ENCODE results near the gene NPC2.

The NPC2 gene

DNA sequence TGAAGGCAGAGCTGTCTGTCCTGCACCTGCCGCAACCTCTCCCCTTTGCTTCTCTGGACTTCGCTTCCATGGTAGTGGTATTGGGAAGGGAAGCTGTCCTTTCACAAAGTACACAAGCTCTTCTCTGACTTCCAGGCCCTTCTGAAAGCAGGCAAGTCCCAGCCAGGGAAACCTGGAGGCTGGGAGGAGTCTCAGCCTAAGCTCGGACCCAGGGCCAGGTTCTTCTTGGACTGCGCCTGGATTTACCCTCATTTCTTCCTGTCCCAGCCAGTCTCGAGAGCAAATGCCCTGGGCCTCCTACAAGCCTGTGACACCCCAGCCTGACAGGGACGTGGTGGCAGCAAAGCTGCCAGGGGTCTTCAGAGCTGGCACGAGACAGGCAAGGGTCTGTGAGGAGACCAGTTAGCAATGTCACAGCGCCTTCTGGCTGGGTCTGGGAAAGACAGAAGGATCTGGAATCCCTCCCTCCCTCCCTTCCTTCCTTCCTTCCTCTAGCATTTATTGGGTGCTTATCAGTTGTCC is 22.8 kb upstream of the NPC2 start:
- no peaks in the 10 kb centered on the region for H3K27me3 ChIP-seq (ENCODE audit: insufficient read depth, low read length, poor library complexity, severe bottlenecking)
- H4K20me1 ChIP-seq (ENCODE audit: insufficient read depth, low read length, poor library complexity, severe bottlenecking) = no peaks in the 10 kb centered on the region
- TF ChIP-seq EZH2phosphoT487 (IDR thresholded peaks at IDR 0.05; ENCODE audit: borderline replicate concordance) = no peak
- no peak for TF ChIP-seq CTCF (conservative IDR thresholded peaks at IDR 0.05; ENCODE audit: low read length)
- no peaks in the 10 kb centered on the region for H3K36me3 ChIP-seq (ENCODE audit: insufficient read depth, low read length)
- no peak overlapping the region for H3K9ac ChIP-seq (ENCODE audit: low read depth, low read length, poor library complexity, severe bottlenecking)
- no peaks in the 10 kb centered on the region for H3F3A ChIP-seq (ENCODE audit: low read depth)
- H3K4me3 ChIP-seq (ENCODE audit: low read length, poor library complexity, severe bottlenecking) = no peak overlapping the region
- no peaks in the 10 kb centered on the region for H3K79me2 ChIP-seq (ENCODE audit: insufficient read depth, low read length)
- no peak overlapping the region for H3K4me2 ChIP-seq (ENCODE audit: low read depth, low read length, poor library complexity, severe bottlenecking)
- H2AFZ ChIP-seq (ENCODE audit: low read length) = no peak overlapping the region; the same call in 1 of the 2 replicates
- no peaks in the 10 kb centered on the region for H3K9me3 ChIP-seq (ENCODE audit: insufficient read depth, low read depth, low read length)
- peaks cover 16% of the 10 kb centered on the region for H3K4me1 ChIP-seq (ENCODE audit: insufficient read depth, low read length, poor library complexity, severe bottlenecking)
- no peaks in the 10 kb centered on the region for H3K9me2 ChIP-seq (replicated peaks; ENCODE audit: low read depth, low read length)

- Histone ChIP-seq H3K4me1 (ENCODE audit: insufficient read depth, low read length, poor library complexity, severe bottlenecking) (peaks cover 16% of the 10 kb centered on the region), H3K9me2 (replicated peaks; ENCODE audit: low read depth, low read length) (no peaks in the 10 kb centered on the region), H4K20me1 (ENCODE audit: insufficient read depth, low read length, poor library complexity, severe bottlenecking) (no peaks in the 10 kb centered on the region), H3K4me3 (ENCODE audit: low read length, poor library complexity, severe bottlenecking) (peak overlapping the region; percentile 67), H2AFZ (ENCODE audit: low read length) (peak overlapping the region; percentile 67), H3K9me3 (ENCODE audit: insufficient read depth, low read depth, low read length) (no peaks in the 10 kb centered on the region), H3K36me3 (ENCODE audit: insufficient read depth, low read length) (no peaks in the 10 kb centered on the region), H3K79me2 (ENCODE audit: insufficient read depth, low read length) (no peaks in the 10 kb centered on the region), H3F3A (ENCODE audit: low read depth) (no peaks in the 10 kb centered on the region), H3K4me2 (ENCODE audit: low read depth, low read length, poor library complexity, severe bottlenecking) (peak overlapping the region; percentile 77), H3K9ac (ENCODE audit: low read depth, low read length, poor library complexity, severe bottlenecking) (peak overlapping the region; percentile 65), H3K27me3 (ENCODE audit: insufficient read depth, low read length, poor library complexity, severe bottlenecking) (no peaks in the 10 kb centered on the region)
- no peak for TF ChIP-seq EZH2phosphoT487 (IDR thresholded peaks at IDR 0.05; ENCODE audit: borderline replicate concordance)
- no peak for TF ChIP-seq CTCF (conservative IDR thresholded peaks at IDR 0.05; ENCODE audit: low read length)
Measured at GRCh38 chr14:74514471-74514941, 21.4 kb upstream of the NPC2 start.

DNA sequence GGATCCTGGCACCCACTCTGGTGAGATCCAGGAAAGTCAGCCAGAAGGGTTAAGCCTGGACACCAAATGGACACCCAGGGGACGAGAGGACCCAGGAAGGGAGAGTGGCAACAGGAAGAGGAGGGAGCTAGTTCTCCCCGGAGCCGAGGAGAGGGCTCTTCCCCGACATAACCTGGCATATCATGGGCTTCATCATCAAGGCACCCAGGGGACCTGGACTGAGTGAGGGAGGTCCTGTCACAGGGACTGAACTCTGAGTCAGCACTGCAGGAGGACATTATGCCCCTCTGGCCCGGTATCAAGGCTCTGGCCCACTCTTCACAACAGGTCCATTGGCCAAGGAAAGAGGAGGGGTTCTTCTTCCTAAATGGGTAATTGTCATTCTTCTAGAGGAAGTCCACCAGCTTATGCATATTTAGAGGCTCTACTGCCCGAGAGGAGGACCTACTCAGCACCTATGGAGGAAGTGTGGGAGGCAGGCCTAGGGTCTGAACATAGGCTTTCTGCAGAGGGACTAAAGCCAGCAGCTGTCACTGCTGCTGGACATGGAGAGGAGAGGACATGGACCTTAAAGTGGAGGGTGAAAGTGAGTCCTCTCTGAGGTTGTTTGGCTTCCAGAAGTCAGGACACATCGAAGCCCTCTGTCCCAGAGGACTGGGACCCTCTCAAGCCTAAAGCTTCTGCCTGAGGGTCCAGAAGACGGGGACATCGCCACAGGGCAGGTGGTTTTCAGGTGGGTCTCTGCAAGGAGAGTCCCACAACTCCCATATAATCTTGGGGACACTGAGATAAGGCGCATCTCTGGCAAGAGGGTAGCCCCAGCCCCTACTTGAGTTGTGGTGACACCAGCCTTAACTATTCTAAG is 19.1 kb upstream of the NPC2 start:
- Histone ChIP-seq H3K4me1 (ENCODE audit: insufficient read depth, low read length, poor library complexity, severe bottlenecking) (peaks cover 16% of the 10 kb centered on the region), H3K9me2 (replicated peaks; ENCODE audit: low read depth, low read length) (no peaks in the 10 kb centered on the region), H3K9ac (ENCODE audit: low read depth, low read length, poor library complexity, severe bottlenecking) (no peak overlapping the region), H3K36me3 (ENCODE audit: insufficient read depth, low read length) (no peaks in the 10 kb centered on the region), H2AFZ (ENCODE audit: low read length) (no peak overlapping the region), H3K4me2 (ENCODE audit: low read depth, low read length, poor library complexity, severe bottlenecking) (no peak overlapping the region), H3K27me3 (ENCODE audit: insufficient read depth, low read length, poor library complexity, severe bottlenecking) (no peaks in the 10 kb centered on the region), H4K20me1 (ENCODE audit: insufficient read depth, low read length, poor library complexity, severe bottlenecking) (no peaks in the 10 kb centered on the region), H3K79me2 (ENCODE audit: insufficient read depth, low read length) (no peaks in the 10 kb centered on the region), H3K4me3 (ENCODE audit: low read length, poor library complexity, severe bottlenecking) (no peak overlapping the region), H3K9me3 (ENCODE audit: insufficient read depth, low read depth, low read length) (no peaks in the 10 kb centered on the region), H3F3A (ENCODE audit: low read depth) (no peaks in the 10 kb centered on the region)
- TF ChIP-seq EZH2phosphoT487 (IDR thresholded peaks at IDR 0.05; ENCODE audit: borderline replicate concordance) = no peak
- no peak for TF ChIP-seq CTCF (conservative IDR thresholded peaks at IDR 0.05; ENCODE audit: low read length)

Measured in Loucy (cell line).